ENCODE measurements around the gene FBXO28.

DNA sequence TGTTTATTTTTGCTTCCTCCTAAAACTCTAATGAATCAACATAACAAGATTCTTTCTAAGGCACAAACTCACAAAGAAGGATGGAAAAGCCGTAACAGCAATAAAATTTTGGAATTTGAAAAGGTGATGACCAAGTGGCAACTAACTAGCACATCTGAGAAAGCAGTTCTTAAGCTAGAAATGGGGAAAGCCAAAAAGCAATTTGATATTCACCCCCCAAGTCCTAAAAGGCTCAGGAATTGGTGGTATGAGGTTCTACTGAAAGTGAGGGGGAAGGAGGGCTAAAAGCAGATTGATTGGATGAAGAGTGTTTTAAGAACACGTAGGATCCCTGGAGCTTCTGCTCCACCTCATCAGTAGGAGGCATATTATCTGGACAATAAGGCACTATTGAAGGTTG is 43.4 kb upstream of the FBXO28 start:
- no peak for TF ChIP-seq EZH2phosphoT487 (IDR thresholded peaks at IDR 0.05; ENCODE audit: insufficient read depth, low read depth)
- no peak for TF ChIP-seq EZH2 (IDR thresholded peaks at IDR 0.05; ENCODE audit: insufficient read depth, poor library complexity, severe bottlenecking)
